ENCODE measurements around the gene HMOX1. TPM values are rescaled to one million over a fixed set of nuclear protein-coding genes. Genes with fewer than 3 reads are reported as not detected.
A peak's percentile ranks its signal among the peaks of the same experiment; 100 is the strongest.

HMOX1 gene
- total and polyA plus RNA-seq, 2 donors (not counting 3 experiments of a cell fraction or from before 2014, with no cell fraction given) = 41.1 to 69.1 TPM

DNA sequence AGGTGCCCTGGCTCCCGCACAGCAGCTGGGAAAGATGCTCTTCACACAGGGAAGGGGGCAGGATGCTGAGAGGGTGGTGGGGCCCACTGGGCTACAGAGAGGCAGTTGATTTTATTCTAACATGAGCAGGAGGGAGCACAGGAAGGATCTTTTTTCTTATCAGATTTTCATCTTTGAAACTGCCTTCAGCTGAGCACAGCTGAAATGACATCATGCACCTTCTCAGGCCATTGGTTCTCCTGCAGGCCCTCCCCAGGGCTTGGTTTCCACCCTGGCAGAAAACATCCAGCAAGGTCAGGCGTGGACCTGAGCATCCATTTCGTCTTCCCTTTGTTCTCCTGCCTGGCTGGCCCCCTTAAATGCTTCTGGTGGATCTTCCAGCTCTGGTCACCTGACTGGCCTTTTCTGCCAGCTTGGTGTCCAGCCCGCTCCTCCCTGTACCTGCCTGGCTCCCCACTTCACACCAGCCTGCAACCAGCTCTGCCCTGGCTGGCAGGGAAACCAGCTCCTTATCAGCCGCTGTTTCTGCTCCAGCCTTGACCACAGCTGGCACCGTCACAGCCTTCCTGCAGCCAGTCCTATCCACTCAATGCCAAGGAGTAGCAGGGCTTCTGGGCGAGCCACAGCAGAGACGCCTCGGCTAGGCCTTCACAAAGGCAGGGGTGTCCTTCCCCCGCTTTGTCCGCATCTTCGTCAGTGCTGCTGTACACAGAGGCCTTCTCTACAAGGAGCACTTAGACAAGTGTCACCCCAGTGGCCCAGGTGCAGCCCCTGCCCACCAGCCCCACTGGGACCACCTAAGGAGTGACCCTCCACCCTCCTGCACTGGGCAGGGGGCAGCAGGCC is 44.7 kb upstream of the HMOX1 start:
- DNase-seq (ENCODE audit: low read depth, low spot score) (no peak), FAIRE-seq (no peak)
- Histone ChIP-seq H3K27me3 (ENCODE audit: control insufficient read depth in 2 of 2, insufficient read depth in 2 of 2, low read length in 2 of 2) (no peaks in the 10 kb centered on the region), H3K79me2 (ENCODE audit: control insufficient read depth, insufficient read depth, low read length) (no peaks in the 10 kb centered on the region), H4K20me1 (replicated peaks; ENCODE audit: control insufficient read depth, extremely low read depth, insufficient read depth, low read length) (no peaks in the 10 kb centered on the region), H3K27ac (ENCODE audit: insufficient read depth, low read depth, low read length) (no peak overlapping the region), H3K4me3 (replicated peaks in 1 of 3; ENCODE audit: insufficient read depth in 1 of 3, low read depth in 1 of 3, low read length in 3 of 3) (no peak overlapping the region), H2AFZ (ENCODE audit: low read depth, low read length) (no peak overlapping the region), H3K9ac (replicated peaks; ENCODE audit: extremely low read depth, insufficient read depth, low read length) (no peak overlapping the region), H3K4me1 (ENCODE audit: control insufficient read depth, extremely low read depth, insufficient read depth, low read length) (no peaks in the 10 kb centered on the region), H3K4me2 (ENCODE audit: insufficient read depth, low read length) (no peak overlapping the region), H3K9me1 (replicated peaks; ENCODE audit: control insufficient read depth, extremely low read depth, insufficient read depth, low read length) (no peaks in the 10 kb centered on the region), H3K9me3 (replicated peaks; ENCODE audit: control insufficient read depth, insufficient read depth, low read length) (no peaks in the 10 kb centered on the region), H3K36me3 (ENCODE audit: control insufficient read depth in 2 of 2, extremely low read depth in 1 of 2, insufficient read depth in 2 of 2, low read length in 2 of 2) (peaks cover 2 to 58% of the 10 kb centered on the region in 2 experiments)
- TF ChIP-seq EZH2 (IDR thresholded peaks at IDR 0.05; ENCODE audit: borderline replicate concordance, low read depth, low read length, severe bottlenecking) (no peak), MYC (IDR thresholded peaks at IDR 0.05; ENCODE audit: low read depth, low read length) (no peak), JUN (IDR thresholded peaks at IDR 0.05; ENCODE audit: borderline replicate concordance, insufficient read depth, insufficient read length, low read depth) (no peak), GATA2 (IDR thresholded peaks at IDR 0.05; ENCODE audit: insufficient read depth, insufficient read length, low read depth, low read length) (peak; percentile 27), POLR2A (IDR thresholded peaks at IDR 0.05; ENCODE audit: low read depth, low read length) (no peak), POLR2AphosphoS5 (IDR thresholded peaks at IDR 0.05; ENCODE audit: insufficient read depth, low read depth, low read length) (no peak)
- TF ChIP-seq, protein P1, sequence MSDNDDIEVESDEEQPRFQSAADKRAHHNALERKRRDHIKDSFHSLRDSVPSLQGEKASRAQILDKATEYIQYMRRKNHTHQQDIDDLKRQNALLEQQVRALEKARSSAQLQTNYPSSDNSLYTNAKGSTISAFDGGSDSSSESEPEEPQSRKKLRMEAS (IDR thresholded peaks at IDR 0.05; ENCODE audit: insufficient read depth, insufficient read length) = no peak
- TF ChIP-seq, protein P2, sequence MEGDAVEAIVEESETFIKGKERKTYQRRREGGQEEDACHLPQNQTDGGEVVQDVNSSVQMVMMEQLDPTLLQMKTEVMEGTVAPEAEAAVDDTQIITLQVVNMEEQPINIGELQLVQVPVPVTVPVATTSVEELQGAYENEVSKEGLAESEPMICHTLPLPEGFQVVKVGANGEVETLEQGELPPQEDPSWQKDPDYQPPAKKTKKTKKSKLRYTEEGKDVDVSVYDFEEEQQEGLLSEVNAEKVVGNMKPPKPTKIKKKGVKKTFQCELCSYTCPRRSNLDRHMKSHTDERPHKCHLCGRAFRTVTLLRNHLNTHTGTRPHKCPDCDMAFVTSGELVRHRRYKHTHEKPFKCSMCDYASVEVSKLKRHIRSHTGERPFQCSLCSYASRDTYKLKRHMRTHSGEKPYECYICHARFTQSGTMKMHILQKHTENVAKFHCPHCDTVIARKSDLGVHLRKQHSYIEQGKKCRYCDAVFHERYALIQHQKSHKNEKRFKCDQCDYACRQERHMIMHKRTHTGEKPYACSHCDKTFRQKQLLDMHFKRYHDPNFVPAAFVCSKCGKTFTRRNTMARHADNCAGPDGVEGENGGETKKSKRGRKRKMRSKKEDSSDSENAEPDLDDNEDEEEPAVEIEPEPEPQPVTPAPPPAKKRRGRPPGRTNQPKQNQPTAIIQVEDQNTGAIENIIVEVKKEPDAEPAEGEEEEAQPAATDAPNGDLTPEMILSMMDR (IDR thresholded peaks at IDR 0.05; ENCODE audit: extremely low read depth in 1 of 2, insufficient read depth in 1 of 2, low read depth in 1 of 2, low read length in 2 of 2) = no peak
- CTCF ChIA-PET = interaction anchor here (1.6 kb wide), 1 partner anchor 8 kb away, joined by 3 read pairs; no protein-coding TSS in a partner anchor
- dilution Hi-C loops (cut with MboI; ENCODE audit: extremely low pct_ligation_motif_present, low sequenced_read_pairs) (no loop called here), intact Hi-C loops (cut with micrococcal nuclease) (no loop called here)
- POLR2A ChIA-PET = no interaction called here
- BruUV-seq (replicated peaks) = no TSS peak

Data from endothelial cell of umbilical vein (primary cell).